Mesenchymal stem cell (in vitro differentiated cells and primary cell): ENCODE data around the gene TSPO.

Experiments used
- DNase-seq: peaks from one replicate; pipeline ENCODE4 v3.0.0-alpha.2; 2013
- H2AFZ ChIP-seq: one replicate; pipeline ENCODE4 v1.6.1; 2013; ENCODE audit warnings: low read depth, mild to moderate bottlenecking, control low read depth, inconsistent platforms, low read length, moderate library complexity
- H2AK5ac ChIP-seq: 2 replicates; pipeline ENCODE4 v1.6.1; 2013; ENCODE audit warnings: low read length, moderate library complexity, mild to moderate bottlenecking, inconsistent platforms; ENCODE audit not compliant: severe bottlenecking
- H2BK120ac ChIP-seq: one replicate; pipeline ENCODE4 v1.6.1; 2013; ENCODE audit warnings: low read depth, mild to moderate bottlenecking, inconsistent platforms, low read length, moderate library complexity
- H2BK12ac ChIP-seq, 2 experiments: one replicate each; pipeline ENCODE4 v1.6.1; 2013; ENCODE audit warnings: inconsistent platforms in 2 of 2, low read length in 2 of 2, mild to moderate bottlenecking in 2 of 2, moderate library complexity in 2 of 2, control low read depth in 1 of 2
- H2BK15ac ChIP-seq: one replicate; pipeline ENCODE4 v1.6.1; 2013; ENCODE audit warnings: mild to moderate bottlenecking, low read depth, inconsistent platforms; ENCODE audit not compliant: poor library complexity, severe bottlenecking
- H2BK5ac ChIP-seq: 2 replicates; pipeline ENCODE4 v1.6.1; 2013; ENCODE audit warnings: low read depth, mild to moderate bottlenecking, low read length, control low read depth, inconsistent platforms; ENCODE audit not compliant: poor library complexity, severe bottlenecking
- H3K14ac ChIP-seq, 2 experiments: one replicate each; pipeline ENCODE4 v1.6.1; 2013; ENCODE audit warnings: inconsistent platforms in 2 of 2, low read length in 2 of 2, control low read depth in 1 of 2, mild to moderate bottlenecking in 1 of 2, moderate library complexity in 1 of 2
- H3K18ac ChIP-seq, 2 experiments: one replicate each; pipeline ENCODE4 v1.6.1; 2013; ENCODE audit warnings: inconsistent platforms in 2 of 2, low read length in 2 of 2, control low read depth in 1 of 2, low read depth in 1 of 2, mild to moderate bottlenecking in 1 of 2
- H3K23ac ChIP-seq, 2 experiments: one replicate each; pipeline ENCODE4 v1.6.1; 2013; ENCODE audit warnings: inconsistent platforms in 2 of 2, low read length in 2 of 2, mild to moderate bottlenecking in 2 of 2, moderate library complexity in 2 of 2, control low read depth in 1 of 2
- H3K27ac ChIP-seq: 2 replicates; pipeline ENCODE4 v1.5.1; 2013; ENCODE audit warnings: mild to moderate bottlenecking, moderate library complexity, low read length, control low read depth, inconsistent platforms; ENCODE audit not compliant: poor library complexity, severe bottlenecking
- H3K27me3 ChIP-seq, 2 experiments: 2 replicates each; pipeline versions ENCODE4 v1.6.1 to v1.7.0; 2013; ENCODE audit warnings: low read length in 2 of 2, mild to moderate bottlenecking in 2 of 2, moderate library complexity in 2 of 2, control low read depth in 1 of 2, inconsistent platforms in 1 of 2; ENCODE audit not compliant: control insufficient read depth in 1 of 2, insufficient read depth in 1 of 2
- H3K36me3 ChIP-seq, 2 experiments: 2 replicates each; pipeline versions ENCODE4 v1.6.1 to v1.7.0; 2013; ENCODE audit warnings: low read length in 2 of 2, control low read depth in 1 of 2, inconsistent platforms in 1 of 2, low read depth in 1 of 2, mild to moderate bottlenecking in 1 of 2; ENCODE audit not compliant: insufficient read depth in 2 of 2, control insufficient read depth in 1 of 2
- H3K4ac ChIP-seq, 2 experiments: one replicate each; pipeline ENCODE4 v1.6.1; 2013; ENCODE audit warnings: inconsistent platforms in 2 of 2, low read length in 2 of 2, mild to moderate bottlenecking in 2 of 2, moderate library complexity in 2 of 2, control low read depth in 1 of 2, low read depth in 1 of 2
- H3K4me1 ChIP-seq: 2 replicates; pipeline ENCODE4 v1.6.1; 2013; ENCODE audit warnings: low read depth, low read length, control low read depth; ENCODE audit not compliant: control insufficient read depth, insufficient read depth
- H3K4me2 ChIP-seq: 2 replicates; pipeline ENCODE4 v1.6.1; 2013; ENCODE audit warnings: low read length, mild to moderate bottlenecking, inconsistent platforms; ENCODE audit not compliant: poor library complexity, severe bottlenecking
- H3K4me3 ChIP-seq, 2 experiments: 2 replicates each; pipeline versions ENCODE4 v1.5.1 to v1.7.0; 2013; ENCODE audit warnings: low read length in 2 of 2, mild to moderate bottlenecking in 2 of 2, control low read depth in 1 of 2, low read depth in 1 of 2; ENCODE audit not compliant: insufficient read depth in 1 of 2
- H3K79me1 ChIP-seq: replicated peaks from 2 replicates; pipeline ENCODE4 v1.6.1; 2013; ENCODE audit warnings: mild to moderate bottlenecking, control low read depth, low read length, inconsistent platforms; ENCODE audit not compliant: poor library complexity, severe bottlenecking
- H3K9ac ChIP-seq: 2 replicates; pipeline ENCODE4 v1.7.0; 2013; ENCODE audit warnings: mild to moderate bottlenecking, low read length, moderate library complexity
- H3K9me3 ChIP-seq: 2 replicates; pipeline ENCODE4 v1.7.0; 2013; ENCODE audit warnings: mild to moderate bottlenecking, low read length; ENCODE audit not compliant: control insufficient read depth
- H4K8ac ChIP-seq: one replicate; pipeline ENCODE4 v1.6.1; 2013; ENCODE audit warnings: inconsistent platforms, mild to moderate bottlenecking, low read length, moderate library complexity
- H4K91ac ChIP-seq: one replicate; pipeline ENCODE4 v1.6.1; 2013; ENCODE audit warnings: mild to moderate bottlenecking, low read length, inconsistent platforms
- WGBS: methylation state at CpG from one replicate; pipeline ENCODE4 v1.1.7; 2013; ENCODE audit warnings: mixed read lengths; 5-methylcytosine and 5-hydroxymethylcytosine counted together

TSPO gene

DNA sequence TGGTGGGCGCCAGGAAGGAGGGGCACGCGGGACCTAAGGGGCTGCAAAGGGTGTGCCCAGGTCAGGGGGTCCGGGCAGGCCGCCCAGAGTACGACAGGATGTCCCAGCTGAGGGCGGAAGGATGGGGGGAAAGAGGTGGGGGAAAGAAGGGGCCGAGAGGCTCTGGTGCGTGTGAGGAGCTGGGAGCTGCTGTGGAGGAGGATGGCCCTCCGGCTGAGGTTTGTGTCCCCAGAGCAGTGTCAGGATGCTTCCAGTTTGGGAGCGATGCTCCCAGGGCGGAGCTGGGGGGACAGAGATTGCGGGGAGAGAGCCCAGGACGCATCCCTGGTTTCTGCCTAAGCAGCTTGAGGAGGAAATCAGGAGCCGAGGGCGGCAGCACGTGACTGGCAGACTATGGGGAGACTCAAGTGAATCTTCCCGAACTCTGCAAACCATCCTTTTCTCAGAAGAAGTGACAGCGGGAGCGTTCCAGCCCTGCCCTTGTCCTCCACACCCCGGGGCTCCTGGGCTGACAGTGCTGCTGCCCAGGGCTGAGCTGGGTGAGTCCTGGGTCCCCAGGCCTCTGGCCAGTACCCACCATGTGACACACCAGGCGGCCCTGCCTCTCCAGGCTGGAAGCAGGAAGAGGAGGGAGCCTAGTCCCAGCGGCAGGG, 55.3 kb downstream of the TSPO start:
- no peak overlapping the region for H3K9ac ChIP-seq
- H2BK15ac ChIP-seq: no peak overlapping the region
- no peak for DNase-seq
- H3K4ac ChIP-seq: no peak overlapping the region
- H2BK5ac ChIP-seq: no peak overlapping the region
- H2BK12ac ChIP-seq: no peak overlapping the region
- WGBS: 78% methylated on average over 21 of the region's 23 CpGs
- no peaks in the 10 kb centered on the region for H3K9me3 ChIP-seq
- no peak overlapping the region for H2AK5ac ChIP-seq
- no peak overlapping the region for H3K14ac ChIP-seq
- no peaks in the 10 kb centered on the region for H3K36me3 ChIP-seq
- no peak overlapping the region for H2BK120ac ChIP-seq
- no peak overlapping the region for H2AFZ ChIP-seq
- H3K18ac ChIP-seq: no peak overlapping the region
- no peak overlapping the region for H4K8ac ChIP-seq
- peaks cover 0 to 35% of the 10 kb centered on the region in 2 experiments for H3K27me3 ChIP-seq
- peaks cover 1% of the 10 kb centered on the region for H3K4me1 ChIP-seq
- H3K27ac ChIP-seq: no peak overlapping the region
- no peak overlapping the region for H3K4me3 ChIP-seq
- H3K23ac ChIP-seq: no peak overlapping the region
- no peaks in the 10 kb centered on the region for H3K79me1 ChIP-seq
- no peak overlapping the region for H3K4me2 ChIP-seq
- no peak overlapping the region for H4K91ac ChIP-seq

DNA sequence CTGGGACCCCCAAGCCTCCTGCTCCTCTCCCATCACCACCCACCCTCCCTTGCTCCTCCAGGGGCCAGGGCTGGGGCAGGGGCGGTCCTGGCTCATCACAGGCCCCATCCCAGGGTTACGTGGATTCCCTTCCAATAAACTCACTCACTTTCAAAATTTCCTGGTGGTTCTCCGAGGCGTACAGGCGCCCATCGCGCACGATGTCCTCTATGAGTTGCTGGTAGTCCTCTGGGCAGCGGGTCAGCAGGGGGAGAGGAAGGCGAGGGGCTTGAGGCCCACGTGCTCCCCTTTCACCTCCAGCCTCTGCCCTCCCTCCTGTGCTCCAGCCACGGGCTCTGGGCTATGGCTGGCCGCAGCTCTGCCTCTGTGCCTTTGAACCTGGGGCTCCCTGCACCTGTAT, 56.0 kb downstream of the TSPO start:
- peaks cover 0 to 36% of the 10 kb centered on the region in 2 experiments for H3K27me3 ChIP-seq
- WGBS: 90% methylated on average over 13 of the region's 13 CpGs
- no peak overlapping the region for H4K8ac ChIP-seq
- no peaks in the 10 kb centered on the region for H3K36me3 ChIP-seq
- no peak overlapping the region for H3K27ac ChIP-seq
- no peak overlapping the region for H2AK5ac ChIP-seq
- H3K23ac ChIP-seq: no peak overlapping the region
- no peak overlapping the region for H4K91ac ChIP-seq
- H3K4me2 ChIP-seq: no peak overlapping the region
- no peak overlapping the region for H2BK15ac ChIP-seq
- no peak overlapping the region for H2BK5ac ChIP-seq
- no peak overlapping the region for H3K18ac ChIP-seq
- H3K79me1 ChIP-seq: no peaks in the 10 kb centered on the region
- H3K4ac ChIP-seq: no peak overlapping the region
- peaks cover 1% of the 10 kb centered on the region for H3K4me1 ChIP-seq
- no peak for DNase-seq
- no peak overlapping the region for H2BK120ac ChIP-seq
- H3K9me3 ChIP-seq: no peaks in the 10 kb centered on the region
- H3K4me3 ChIP-seq: no peak overlapping the region
- H2AFZ ChIP-seq: no peak overlapping the region
- H3K9ac ChIP-seq: no peak overlapping the region
- H2BK12ac ChIP-seq: no peak overlapping the region
- no peak overlapping the region for H3K14ac ChIP-seq

DNA sequence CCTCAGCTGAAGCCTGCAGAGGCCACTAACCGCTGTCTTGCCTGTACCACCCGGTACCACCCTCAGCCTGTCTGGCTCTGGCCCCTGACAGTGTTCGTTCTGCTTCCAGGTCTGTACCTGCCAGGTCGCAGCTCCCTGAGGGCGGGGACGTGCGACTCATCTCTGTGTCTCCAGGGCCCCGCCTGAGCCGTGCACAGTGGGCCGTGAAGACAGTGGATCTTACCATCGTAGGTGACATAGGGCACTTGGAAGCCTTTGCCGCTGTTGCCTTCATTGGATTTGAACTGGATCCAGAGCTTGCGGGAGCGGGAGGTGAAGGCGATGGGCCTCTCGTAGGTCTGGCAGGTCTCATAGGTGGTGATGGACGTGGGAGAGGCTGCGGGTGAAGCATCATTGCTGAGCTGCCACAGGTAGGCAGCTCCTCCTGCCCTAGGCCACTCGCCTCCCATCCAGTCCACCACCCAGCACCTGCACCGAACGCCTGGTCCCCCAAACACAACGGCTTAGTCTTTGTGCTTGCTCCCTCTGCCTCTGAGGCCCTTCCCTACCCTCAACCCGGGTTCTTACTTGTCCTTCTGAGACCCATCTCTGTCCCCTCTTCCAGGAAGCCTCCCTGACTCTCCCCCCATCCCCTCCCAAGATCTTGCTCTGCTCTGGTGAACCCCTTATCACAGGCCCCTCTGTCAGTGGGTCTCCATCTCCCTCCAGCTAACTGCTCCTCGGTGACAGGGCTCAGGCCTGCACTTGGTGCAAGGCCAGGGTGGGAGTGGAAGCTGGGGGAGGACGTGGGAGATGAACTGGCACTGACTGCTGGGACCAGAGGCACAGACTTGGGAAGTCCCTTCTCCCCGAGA, 56.7 kb downstream of the TSPO start:
- no peaks in the 10 kb centered on the region for H3K9me3 ChIP-seq
- H4K8ac ChIP-seq: peak overlapping the region; percentile 23
- no peak overlapping the region for H3K27ac ChIP-seq
- peaks cover 3% of the 10 kb centered on the region for H3K4me1 ChIP-seq
- H4K91ac ChIP-seq: no peak overlapping the region
- H2BK12ac ChIP-seq: no peak overlapping the region
- H3K4me2 ChIP-seq: no peak overlapping the region
- no peak overlapping the region for H2BK120ac ChIP-seq
- no peak overlapping the region for H3K14ac ChIP-seq
- DNase-seq: no peak
- no peak overlapping the region for H2AFZ ChIP-seq
- H2BK5ac ChIP-seq: no peak overlapping the region
- H3K18ac ChIP-seq: no peak overlapping the region
- H3K4me3 ChIP-seq: no peak overlapping the region
- WGBS: 77% methylated on average over 22 of the region's 26 CpGs
- no peak overlapping the region for H3K9ac ChIP-seq
- no peaks in the 10 kb centered on the region for H3K36me3 ChIP-seq
- peaks cover 0 to 40% of the 10 kb centered on the region in 2 experiments for H3K27me3 ChIP-seq
- H3K23ac ChIP-seq: no peak overlapping the region
- no peaks in the 10 kb centered on the region for H3K79me1 ChIP-seq
- H2BK15ac ChIP-seq: no peak overlapping the region
- H3K4ac ChIP-seq: no peak overlapping the region
- no peak overlapping the region for H2AK5ac ChIP-seq

DNA sequence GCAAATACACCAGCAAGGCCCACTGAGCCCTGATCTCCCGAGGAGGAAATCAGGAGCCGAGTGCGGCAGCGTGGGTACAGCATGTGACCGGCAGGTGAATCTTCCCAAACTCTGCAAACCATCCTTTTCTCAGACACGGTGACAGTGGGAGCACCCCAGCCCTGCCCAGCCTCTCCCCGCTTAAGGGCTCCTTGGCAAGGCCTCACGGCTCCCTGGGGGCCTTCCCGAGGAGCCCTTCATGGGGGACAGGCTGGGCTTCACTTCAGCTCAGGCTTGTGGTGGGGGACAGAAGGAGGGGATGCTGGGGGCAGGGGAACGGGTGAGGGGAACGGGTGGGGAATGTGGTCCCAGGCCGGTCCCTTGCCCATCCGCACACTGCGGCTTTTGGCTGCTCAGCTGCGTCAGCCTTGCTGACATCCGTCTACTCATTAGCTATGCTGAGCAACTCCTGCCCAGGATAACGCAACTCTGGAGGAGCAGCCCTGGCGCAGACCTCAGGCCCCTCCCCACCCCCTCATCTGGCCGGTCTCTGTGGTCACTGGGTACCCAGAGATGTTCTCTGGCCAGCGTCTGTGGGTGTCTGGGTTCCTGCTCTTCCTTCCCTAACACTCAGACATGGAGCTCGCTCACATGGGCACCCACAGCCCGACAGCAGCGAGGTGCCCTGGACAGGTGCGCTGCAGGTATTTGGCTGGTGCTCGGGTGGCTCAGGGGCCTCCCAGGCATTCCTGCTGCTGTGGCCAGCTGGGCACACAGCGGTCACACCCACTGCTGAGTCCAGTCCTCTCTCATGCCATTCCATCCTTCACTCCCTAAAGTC, 57.6 kb downstream of the TSPO start:
- Histone ChIP-seq H4K8ac (no peak overlapping the region), H3K27me3 (peaks cover 0 to 41% of the 10 kb centered on the region in 2 experiments), H3K36me3 (no peaks in the 10 kb centered on the region), H3K23ac (no peak overlapping the region), H3K18ac (no peak overlapping the region), H2BK15ac (no peak overlapping the region), H2BK5ac (no peak overlapping the region), H3K14ac (no peak overlapping the region), H3K9ac (no peak overlapping the region), H3K4me1 (peaks cover 5% of the 10 kb centered on the region), H3K4me3 (no peak overlapping the region), H2BK120ac (no peak overlapping the region), H2BK12ac (no peak overlapping the region), H3K79me1 (no peaks in the 10 kb centered on the region), H3K27ac (no peak overlapping the region), H4K91ac (no peak overlapping the region), H3K9me3 (no peaks in the 10 kb centered on the region), H3K4ac (no peak overlapping the region), H2AFZ (no peak overlapping the region), H2AK5ac (no peak overlapping the region), H3K4me2 (no peak overlapping the region)
- WGBS: 90% methylated on average over 25 of the region's 26 CpGs
- no peak for DNase-seq
